Kidney capillary endothelial cell (primary cell): ENCODE results near the gene ANXA1.

Experiments
- DNase-seq: peaks from one replicate; pipeline ENCODE4 v3.0.0-alpha.2; 2018; ENCODE audit warnings: low spot score

ANXA1 gene

DNA sequence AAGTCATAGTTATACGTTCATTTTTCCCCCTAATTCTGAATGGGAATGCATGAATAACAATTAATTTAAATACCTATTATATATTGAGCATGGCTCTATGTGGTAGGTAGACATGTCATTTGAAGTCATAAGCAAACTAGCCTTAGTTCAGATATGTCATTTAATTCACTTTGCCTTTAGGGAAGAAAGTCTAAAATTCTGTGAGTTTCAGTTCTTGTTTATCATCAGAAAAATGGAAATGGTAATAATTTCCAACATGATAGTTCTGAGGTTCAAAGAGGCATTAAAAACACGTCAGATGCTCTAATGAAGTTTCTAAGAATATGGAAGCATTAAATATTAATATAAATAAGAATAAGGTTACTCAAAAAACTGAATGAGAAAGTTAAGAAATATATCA lies 13.1 kb upstream of the ANXA1 start:
- no peak for DNase-seq

DNA sequence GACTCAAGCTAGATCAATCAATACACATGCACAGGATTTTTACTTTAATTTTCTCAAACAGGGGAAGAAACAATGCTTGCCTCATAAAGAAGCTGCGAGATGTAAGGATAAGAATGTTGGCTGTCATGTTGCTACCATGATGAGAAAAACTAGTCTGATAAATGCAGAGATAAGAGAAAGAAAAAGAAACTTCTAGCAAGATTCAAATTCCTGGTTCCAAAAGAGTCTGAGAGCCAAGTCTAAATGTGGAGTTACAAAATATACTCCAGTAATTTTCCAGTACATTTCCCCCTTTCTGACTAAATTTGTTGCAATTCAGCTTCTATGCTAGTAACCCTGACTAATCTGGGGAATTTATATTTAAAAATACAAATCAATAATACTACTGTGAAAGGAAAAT lies 10.4 kb upstream of the ANXA1 start:
- DNase-seq: no peak

DNA sequence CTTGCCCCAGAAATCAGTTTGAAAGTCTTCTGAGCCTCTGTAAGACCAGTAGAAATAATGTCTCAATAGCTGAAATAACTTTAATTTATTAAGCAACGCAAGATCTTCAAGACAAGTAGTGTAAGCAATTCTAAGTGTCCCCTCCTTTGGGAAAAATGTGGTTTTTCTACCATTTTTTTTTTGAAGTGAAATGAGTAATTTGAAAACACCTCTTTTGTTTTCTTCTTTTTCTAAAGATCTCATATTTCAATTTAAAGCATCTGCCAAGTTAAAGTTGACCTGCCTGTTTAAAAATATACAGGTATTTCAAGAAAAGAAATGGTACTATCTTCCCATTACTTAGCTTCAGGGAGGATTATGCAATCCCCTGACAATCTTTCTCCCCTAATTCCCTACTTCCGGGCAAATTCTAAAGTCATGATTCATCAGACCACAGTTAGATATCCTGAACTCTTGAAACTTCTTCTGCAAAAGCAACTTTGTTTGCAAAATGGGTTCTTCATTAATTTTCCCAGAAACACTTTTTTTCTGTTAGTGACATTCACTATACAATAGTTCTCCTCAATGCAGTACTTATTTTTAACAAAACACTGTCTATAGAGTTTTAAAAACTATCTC lies 7.8 kb upstream of the ANXA1 start:
- peak; percentile 74 for DNase-seq

DNA sequence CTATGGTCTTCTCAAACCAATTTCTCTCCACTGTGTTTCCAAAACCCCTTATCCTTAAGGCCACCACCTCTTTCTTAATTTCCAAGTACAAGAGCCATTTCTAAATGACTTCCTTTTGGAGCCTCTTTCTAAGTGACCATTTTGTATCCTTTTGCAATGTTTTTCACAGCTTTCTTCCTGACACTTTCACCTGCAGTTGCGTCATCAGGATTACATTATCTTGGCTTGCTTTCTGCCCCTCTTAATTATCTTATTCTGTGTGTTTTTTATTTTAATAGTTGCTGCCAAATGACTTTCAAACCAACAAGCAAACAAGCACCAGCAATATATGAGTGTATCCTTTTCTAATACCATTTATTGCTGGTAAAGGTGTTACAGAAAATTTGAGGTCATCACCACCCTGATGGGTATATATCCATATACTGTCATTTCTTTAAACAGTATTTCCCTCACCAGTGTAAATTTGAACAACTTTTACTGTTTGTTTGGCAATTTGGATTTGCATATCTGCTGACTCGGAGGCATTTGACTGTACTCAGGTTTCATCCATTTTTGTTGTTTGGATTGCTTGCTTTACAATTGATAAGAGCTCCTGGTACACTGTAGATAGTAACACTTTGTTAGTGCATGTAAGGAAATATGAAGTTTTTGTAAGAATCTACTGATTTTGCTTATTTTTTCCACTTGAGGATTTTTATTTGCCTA lies 5.4 kb upstream of the ANXA1 start:
- DNase-seq: no peak

DNA sequence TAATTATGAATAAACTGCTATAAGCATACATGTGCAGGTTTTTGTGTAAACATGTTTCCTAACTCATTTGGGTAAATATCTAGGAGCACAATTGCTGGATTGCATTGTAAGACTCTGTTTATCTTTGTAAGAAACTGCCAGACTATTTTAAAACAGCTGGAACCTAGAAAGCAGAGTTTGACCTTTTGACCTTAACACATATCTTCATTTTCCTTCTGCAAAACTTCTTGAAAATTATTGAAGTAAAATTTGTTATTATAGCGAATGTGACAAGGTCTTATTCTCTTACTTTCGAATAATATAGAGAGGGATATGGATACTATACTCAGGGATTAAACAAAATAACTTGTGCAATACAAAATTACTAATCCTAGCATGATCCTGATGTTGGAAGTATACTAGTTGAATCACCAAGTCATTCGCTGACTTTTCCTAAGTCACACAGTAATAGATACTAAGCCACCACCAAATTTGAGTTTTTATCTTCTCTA lies 3.2 kb upstream of the ANXA1 start:
- DNase-seq: no peak

DNA sequence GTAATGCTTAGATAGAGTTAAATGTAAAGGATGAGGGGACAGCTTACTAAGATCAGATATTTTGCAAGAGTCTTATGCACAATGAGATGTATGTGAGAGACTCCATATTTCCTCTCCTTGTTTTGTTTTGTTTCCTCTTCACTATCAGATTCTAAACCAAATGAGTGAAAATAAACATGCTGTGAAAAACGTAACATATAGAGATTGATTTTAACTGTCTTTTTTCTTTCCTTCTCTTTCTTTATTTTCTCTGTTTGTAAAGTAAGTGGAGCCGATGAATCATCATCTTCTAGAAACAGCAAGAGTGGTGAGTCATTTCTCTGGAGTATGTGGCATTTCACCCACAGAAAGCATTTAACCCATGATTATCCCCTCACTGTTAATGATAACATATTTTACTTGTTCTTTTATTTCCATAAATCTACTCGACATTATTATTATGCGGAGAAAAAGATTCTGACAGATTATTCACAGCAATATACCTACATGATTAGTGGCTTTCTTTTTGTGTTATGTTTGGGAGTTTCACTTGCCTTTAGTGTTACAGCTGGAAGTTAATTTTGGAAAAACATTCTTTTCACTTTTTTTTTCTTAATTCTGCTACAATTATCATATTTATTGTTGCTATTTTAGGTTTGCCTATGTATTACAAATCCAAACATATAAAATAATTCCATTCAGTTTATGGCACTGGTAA lies 2.1 kb upstream of the ANXA1 start:
- peak; percentile 83 for DNase-seq

DNA sequence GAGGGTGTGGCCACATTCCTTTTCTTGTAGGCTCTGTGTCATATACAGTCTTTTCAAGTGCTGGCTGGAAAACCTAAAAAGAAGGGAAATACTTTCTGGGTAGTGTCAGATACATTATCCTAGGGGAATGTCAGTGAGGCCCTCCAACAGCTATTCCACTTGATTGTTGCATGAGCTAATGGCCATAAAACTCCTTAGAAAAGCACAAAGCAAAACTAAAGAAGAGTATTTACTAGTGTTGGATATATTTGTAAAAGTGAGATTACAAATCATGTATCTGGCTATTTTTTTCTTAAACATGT lies 829 bp downstream of the ANXA1 start:
- peak; percentile 58 for DNase-seq

DNA sequence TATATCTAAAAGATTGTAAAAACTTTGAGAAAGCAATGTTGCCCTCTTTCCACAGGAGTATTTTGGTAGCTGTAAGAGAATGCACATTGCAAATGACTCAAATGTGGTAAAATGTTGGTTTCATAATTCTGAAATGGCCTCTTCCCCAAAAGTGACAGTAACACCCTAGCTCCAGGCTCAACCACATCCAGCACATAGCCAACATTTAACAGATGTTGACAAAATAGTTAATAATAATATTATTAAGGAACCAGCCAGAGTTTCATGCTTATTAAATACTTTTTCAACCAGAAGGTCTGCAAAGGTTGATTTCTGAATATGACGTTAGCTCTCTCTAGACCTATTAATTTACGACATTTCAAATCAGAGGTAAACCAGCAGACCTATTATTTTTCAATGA lies 1.3 kb downstream of the ANXA1 start:
- no peak for DNase-seq

DNA sequence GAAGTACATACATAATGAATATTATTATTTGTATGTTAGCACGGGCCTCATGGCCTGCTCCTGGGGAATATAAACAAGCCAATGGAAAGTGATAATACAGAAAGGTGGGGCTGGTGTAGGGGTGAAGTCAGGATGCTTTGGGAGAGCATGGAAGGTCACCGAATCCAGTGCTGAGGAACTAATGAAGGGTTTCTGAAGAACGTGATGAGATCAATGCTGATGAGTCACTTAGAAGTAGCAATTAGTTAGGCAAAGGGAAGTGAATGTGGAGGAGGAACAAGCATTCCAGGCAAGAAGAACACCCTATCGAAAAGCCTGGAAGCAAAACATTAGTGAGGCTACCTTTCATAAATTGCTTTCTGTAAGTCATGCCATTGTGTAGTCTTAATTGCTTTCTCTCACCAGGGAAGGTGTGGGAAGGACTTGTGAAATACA lies 2.1 kb downstream of the ANXA1 start:
- DNase-seq: peak; percentile 39

DNA sequence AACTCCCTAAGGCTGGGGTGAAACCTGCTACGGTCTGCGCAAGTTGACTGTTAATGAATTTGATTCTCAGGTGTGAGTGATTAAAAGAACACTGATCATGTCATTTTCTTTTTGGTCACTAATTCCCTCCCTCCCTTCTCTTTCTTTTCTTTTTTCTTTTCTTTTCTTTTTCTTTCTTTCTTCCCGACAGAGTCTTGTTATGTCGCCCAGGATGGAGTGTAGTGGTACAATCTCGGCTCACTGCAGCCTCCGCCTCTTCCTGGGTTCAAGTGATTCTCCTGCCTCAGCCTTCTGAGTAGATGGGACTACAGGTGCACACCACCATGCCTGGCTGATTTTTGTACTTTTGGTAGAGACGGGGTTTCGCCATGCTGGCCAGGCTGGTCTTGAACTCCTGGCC lies 2.6 kb downstream of the ANXA1 start:
- no peak for DNase-seq

DNA sequence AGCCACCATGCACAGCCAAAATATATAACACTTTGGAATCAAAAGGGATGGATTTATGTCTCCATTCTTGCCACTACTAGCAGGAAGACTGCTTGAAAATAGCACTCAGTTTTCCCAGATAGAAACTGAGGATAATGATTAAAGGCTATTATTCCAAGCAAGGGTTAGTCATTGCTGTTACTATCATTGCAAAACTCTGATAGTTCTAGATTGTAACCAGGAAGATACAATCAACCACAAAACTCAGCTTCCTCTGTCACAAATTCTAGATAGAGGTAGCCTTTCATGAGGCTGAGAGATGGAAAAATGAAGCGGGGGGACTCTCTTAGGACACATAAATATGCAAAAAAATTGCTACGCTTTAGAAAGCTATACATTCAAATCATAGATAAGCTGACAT lies 3.1 kb downstream of the ANXA1 start:
- no peak for DNase-seq

DNA sequence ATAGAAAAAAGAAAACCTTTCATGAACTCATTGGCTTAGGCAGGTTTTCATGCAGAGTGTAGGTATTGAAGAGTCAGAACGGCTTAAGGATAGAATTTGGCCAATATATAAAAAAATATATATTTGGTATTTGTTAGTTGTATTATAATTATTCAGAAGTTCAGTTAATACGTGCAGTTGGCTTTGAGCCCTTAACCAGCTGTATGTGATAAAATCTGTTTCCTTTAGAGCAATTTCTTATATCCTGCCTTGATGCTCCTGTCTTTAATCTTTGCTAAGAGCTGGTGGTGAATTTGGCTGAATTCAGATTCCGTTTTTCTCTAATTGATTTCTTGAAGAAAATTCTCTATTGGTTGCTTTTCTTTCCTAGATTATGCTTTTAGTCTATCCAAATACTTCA lies 3.7 kb downstream of the ANXA1 start:
- no peak for DNase-seq

DNA sequence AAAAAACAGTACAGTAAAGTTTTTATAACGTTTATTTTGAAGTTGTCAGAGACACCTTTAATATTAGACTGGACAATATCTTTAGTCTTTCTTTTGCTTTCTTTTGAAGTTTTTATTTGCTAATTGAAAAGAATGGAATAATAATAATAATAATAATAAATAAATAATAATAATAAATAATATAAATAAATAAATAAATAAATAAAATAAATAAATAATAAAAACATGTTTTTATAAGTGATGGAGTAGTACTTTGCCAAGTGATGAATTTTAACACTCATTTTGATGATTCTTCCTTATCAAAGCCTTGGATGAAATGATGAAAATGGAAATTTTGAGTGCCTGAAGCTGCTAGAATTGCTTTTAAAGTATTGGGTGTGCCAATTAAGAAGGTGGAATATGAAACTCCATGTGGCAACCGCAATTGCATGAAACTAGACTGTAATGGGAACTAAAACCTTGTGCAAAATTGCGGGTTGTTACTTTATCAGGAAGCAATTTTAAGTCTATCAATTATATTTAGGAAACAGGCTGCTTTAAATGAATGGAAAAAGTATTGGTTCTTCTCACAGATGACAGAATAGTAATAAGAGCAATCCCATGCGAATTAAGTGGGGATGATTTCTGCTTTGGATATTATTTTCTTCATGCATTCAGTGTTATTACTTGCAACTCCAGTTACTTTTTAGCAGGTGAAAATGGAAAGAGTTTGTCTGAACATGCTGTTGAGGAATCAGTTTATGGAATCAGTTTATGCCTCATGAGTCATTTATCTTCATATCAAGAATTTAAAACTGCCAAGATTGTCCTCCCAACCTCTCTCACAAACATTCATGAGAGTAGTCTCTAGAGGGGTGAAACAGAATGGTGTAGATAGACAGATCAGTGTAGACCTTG lies 4.6 kb downstream of the ANXA1 start:
- DNase-seq: no peak

DNA sequence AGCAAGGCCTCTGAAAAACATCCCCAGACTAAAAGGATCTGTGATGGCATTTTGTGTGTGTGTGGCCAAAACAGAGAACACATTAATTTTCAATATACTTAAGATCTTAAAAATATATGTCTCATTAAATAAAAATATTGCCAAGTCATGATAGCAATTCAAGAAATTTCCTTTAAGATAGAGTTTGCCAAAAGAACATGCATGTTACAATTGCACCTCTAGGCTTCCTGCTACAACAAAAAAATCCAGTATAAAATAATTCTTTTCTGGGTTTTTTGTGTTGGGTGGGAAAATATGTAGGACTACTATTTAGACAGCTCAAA lies 5.2 kb downstream of the ANXA1 start:
- DNase-seq: no peak

DNA sequence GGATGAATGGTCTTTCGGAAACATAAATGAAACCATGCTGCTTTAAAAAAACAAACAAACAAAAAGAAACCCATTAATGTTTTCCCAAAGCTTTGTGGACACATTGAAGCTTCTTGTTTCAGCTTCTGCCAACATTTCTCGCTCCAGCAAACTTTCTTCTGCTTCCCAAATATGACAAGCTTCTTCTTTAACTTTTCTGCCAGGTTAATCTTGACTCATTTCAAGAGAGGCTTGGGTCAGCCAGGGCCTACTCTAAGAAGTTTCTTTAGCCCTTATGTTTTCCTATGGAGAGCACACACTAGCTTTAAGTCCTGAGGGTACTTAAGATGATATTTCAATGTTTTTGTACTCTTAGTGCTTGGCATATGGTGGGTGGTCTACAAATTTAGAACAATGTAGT lies 6.1 kb downstream of the ANXA1 start:
- DNase-seq: no peak

DNA sequence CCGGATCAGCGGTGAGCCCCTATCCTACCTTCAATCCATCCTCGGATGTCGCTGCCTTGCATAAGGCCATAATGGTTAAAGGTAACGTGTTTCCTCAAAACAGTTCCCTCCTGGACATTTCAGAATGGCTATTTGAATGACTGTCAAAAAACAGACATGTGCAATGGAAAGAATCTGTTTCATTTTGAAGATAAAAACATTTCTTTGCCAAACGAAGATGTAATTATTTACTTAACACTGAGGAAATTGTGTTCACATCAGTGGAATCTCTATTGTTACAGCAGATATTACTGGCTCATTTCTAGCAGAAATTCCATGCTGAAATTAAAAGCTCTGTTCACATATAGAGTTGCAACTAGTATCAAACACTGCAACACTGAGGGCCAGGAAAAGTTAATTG lies 7.1 kb downstream of the ANXA1 start:
- no peak for DNase-seq

DNA sequence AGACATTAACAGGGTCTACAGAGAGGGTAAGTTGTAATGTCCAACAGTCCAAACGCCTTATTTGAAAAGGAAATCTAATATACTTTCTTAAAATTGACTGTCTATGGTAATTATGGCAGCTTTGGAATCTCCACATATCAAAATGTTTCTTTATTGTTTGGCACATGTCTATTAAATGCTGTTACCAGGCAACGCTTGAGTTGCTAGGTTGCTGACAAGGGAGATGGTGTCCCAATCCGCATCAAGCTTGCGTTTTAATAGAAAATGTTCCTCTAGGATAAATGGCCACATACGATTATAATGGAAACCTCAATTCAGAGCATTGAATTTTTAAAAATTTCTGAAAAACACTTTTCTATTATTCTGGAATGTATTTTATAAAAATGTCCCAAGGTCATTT lies 9.2 kb downstream of the ANXA1 start:
- no peak for DNase-seq

DNA sequence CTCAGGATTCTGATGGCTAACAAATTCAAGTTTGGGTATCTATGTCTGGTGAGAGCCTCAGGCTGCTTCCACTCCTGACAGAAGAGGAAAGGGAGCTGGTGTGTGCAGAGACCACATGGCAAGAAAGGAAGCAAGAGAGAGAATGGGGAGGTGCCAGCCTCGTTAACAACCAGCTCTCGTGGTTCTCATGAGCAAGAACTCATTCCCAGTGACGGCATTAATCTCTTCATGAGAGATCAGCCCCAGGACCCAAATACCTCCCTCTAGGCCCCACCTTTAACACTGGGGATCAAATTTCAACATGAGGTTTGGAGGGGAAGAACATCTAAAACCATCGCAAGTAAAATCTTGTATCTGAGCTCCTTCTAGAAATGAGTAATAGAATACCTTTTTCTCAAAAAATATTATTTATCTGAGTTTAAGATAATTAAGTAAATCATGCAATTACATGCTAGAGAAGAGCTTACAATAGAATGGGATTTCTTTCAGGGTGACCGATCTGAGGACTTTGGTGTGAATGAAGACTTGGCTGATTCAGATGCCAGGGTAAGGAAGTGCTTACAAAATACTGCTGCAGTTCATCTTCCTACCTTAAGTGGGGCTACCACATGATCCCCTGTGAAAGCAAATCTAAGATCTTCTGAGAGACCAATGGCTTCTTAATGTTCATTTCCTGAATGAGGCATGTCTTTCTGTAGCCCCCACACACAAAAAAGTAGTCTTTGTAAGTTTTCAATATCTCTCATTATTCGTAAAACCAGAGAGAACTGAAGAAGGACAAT lies 11.5 kb downstream of the ANXA1 start:
- no peak for DNase-seq

DNA sequence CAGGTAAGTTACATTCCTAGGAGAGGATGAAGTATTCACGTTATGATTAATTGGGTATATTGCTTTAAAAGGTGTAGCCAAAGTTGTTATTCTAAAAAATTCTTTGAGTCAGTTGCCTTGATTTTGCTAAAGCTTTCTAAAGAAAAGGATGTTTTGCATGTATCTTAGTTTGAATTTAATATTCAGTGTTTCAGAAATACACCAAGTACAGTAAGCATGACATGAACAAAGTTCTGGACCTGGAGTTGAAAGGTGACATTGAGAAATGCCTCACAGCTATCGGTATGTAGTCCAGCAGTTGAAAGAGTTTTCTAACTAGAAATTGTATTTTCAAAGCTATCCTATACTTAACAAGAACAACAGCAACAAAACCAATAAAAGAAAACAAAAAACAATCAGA lies 14.2 kb downstream of the ANXA1 start:
- no peak for DNase-seq

DNA sequence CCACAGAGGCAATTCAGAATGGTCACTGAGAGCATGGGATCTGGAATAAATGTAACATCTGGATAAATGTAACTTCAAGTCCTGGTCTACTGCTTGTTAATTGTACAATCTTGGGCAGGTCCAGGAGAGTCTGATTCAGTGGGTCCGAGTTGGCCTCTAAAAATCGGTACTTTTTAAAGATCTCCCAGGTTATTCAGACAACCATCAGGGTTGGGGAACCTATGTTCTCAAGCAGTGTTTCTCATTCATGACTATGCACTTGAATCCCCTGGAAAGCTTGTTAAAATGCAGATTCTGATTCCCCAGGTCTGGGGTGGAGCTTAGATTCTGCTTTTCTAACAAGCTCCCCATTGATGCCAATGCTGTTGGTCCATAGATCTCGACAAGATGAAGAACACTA lies 14.8 kb downstream of the ANXA1 start:
- no peak for DNase-seq

DNA sequence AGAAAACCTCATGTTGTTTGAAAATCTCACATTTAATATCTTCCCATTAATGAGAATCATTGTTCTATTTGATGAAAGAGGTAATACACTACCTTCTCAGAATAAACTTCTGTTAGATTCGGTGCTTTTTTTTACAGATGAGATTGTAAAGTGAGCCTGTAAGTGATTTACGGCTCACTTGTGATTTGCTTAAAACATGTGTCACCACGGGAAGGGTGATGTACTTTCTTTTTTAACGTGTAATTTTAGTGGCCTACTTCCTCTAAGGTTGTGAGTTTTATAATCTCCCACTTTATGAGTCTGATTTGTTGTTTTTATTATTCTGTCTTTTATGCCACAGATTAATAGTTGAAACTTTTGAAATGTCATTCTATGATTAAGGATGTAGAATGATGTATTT lies 15.9 kb downstream of the ANXA1 start:
- no peak for DNase-seq
